Caco-2 (cell line): ENCODE results near the gene PLXNA4. TPM values are rescaled to one million over a fixed set of nuclear protein-coding genes. Genes with fewer than 3 reads are reported as not detected.

ENCODE experiments used
- BruUV-seq: library from RNA; stranded (reverse); fragments of 400-500 nt; replicated peaks from 2 replicates; lab custom pipeline; 2021; lab: Mats Ljungman, UMichigan
- CTCF ChIA-PET: fragments of 300-600 bp; sonication (Branson Sonifier 250); formaldehyde crosslinking; loops from one replicate; lab custom pipeline; 2022; ENCODE audit warnings: antibody characterized with exemption; lab: Charles Lee
- POLR2A ChIA-PET: fragments of 300-600 bp; sonication (Branson Sonifier 250); formaldehyde crosslinking; loops from one replicate; lab custom pipeline; 2022; ENCODE audit warnings: antibody characterized with exemption; lab: Charles Lee
- DNase-seq, 2 experiments: peaks; one replicate each; pipeline versions ENCODE4 v3.0.0 to v3.0.0-alpha.2; 2020 to 2022
- H3K27me3 ChIP-seq: replicated peaks from 2 replicates; pipeline ENCODE4 v1.6.0; 2011; ENCODE audit warnings: low read length; ENCODE audit not compliant: control insufficient read depth, insufficient read depth
- H3K36me3 ChIP-seq: 2 replicates; pipeline ENCODE4 v1.5.1; 2011; ENCODE audit warnings: low read length; ENCODE audit not compliant: control insufficient read depth, insufficient read depth
- H3K4me1 ChIP-seq: fragments of 250-450 bp; sonication (Bioruptor Pico); 2 replicates; pipeline ENCODE4 v1.5.1; 2020; ENCODE audit warnings: mild to moderate bottlenecking
- H3K4me3 ChIP-seq: 2 replicates; pipeline ENCODE4 v1.5.1; 2011; ENCODE audit warnings: low read depth, mild to moderate bottlenecking, control low read depth, low read length
- H3K9me3 ChIP-seq: fragments of 250-450 bp; sonication (Bioruptor Pico); 2 replicates; pipeline ENCODE4 v1.5.1; 2020; ENCODE audit warnings: mild to moderate bottlenecking, moderate library complexity
- H3K27ac Mint-ChIP-seq: one replicate; pipeline ENCODE4 v1.8.0; 2022; ENCODE audit warnings: mixed read lengths; ENCODE audit not compliant: unreplicated experiment
- H3K27me3 Mint-ChIP-seq: one replicate; pipeline ENCODE4 v1.8.0; 2022; ENCODE audit warnings: mixed read lengths; ENCODE audit not compliant: insufficient read depth, unreplicated experiment
- H3K36me3 Mint-ChIP-seq: one replicate; pipeline ENCODE4 v1.8.0; 2022; ENCODE audit warnings: mild to moderate bottlenecking, mixed read lengths; ENCODE audit not compliant: insufficient read depth, unreplicated experiment
- H3K4me1 Mint-ChIP-seq: one replicate; pipeline ENCODE4 v1.8.0; 2022; ENCODE audit warnings: low read depth, mixed read lengths; ENCODE audit not compliant: unreplicated experiment
- H3K4me3 Mint-ChIP-seq: one replicate; pipeline ENCODE4 v1.8.0; 2022; ENCODE audit warnings: mild to moderate bottlenecking, moderate library complexity, mixed read lengths; ENCODE audit not compliant: unreplicated experiment
- H3K9me3 Mint-ChIP-seq: one replicate; pipeline ENCODE4 v1.8.0; 2022; ENCODE audit warnings: mixed read lengths; ENCODE audit not compliant: unreplicated experiment
- intact Hi-C: fragments of 100-400 bp; cut with micrococcal nuclease; formaldehyde crosslinking; loops from one replicate; pipeline ENCODE4 v1.10.0; 2022; ENCODE audit not compliant: unreplicated experiment
- total RNA-seq: library from RNA; stranded (reverse); gene quantifications from 2 replicates; pipeline ENCODE4 v1.2.3, GENCODE V29; 2022
- TF ChIP-seq, protein P1 (sequence below), 2 experiments: fragments of 200-600 bp in 1 of 2; IDR thresholded peaks; 1 replicate in 1 of 2; 2 replicates in 1 of 2; pipeline versions ENCODE4 v1.5.1 to v1.8.0; 2011 to 2022; ENCODE audit warnings: antibody characterized with exemption in 1 of 2, control low read depth in 1 of 2, inconsistent platforms in 1 of 2, low read depth in 1 of 2, low read length in 1 of 2, mild to moderate bottlenecking in 1 of 2, moderate library complexity in 1 of 2; ENCODE audit not compliant: insufficient read depth in 1 of 2, severe bottlenecking in 1 of 2, unreplicated experiment in 1 of 2

The PLXNA4 gene
- total RNA-seq, 1 experiment from 2014 or later, result 0.43 TPM

DNA sequence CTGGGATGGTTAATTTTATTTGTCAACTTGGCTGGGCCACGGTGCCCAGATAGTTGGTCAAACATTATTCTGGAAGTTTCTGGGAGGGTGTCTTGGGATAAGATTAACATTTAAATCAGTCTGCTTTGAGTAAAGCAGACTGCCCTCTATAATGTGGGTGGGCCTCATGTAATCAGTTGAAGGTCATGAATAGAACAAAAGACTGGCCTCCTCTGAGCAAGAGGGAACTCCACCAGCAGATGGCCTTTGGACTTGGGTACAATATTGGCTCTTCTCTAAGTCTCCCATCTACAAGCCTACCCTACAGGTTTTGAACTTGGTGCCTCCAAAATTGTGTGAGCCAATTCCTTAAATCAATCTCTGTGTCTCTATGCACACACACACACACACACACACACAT, 61.8 kb downstream of the PLXNA4 start:
- Histone ChIP-seq H3K4me1 (no peaks in the 10 kb centered on the region), H3K4me3 (no peak overlapping the region), H3K36me3 (no peaks in the 10 kb centered on the region), H3K9me3 (no peaks in the 10 kb centered on the region), H3K27me3 (no peaks in the 10 kb centered on the region)
- no peaks in the 10 kb centered on the region for H3K9me3 Mint-ChIP-seq
- intact Hi-C loops, result no loop called here
- H3K27ac Mint-ChIP-seq, result no peak overlapping the region
- no TSS peak for BruUV-seq
- H3K4me1 Mint-ChIP-seq, result no peaks in the 10 kb centered on the region
- no peak for DNase-seq
- TF ChIP-seq, protein P1, sequence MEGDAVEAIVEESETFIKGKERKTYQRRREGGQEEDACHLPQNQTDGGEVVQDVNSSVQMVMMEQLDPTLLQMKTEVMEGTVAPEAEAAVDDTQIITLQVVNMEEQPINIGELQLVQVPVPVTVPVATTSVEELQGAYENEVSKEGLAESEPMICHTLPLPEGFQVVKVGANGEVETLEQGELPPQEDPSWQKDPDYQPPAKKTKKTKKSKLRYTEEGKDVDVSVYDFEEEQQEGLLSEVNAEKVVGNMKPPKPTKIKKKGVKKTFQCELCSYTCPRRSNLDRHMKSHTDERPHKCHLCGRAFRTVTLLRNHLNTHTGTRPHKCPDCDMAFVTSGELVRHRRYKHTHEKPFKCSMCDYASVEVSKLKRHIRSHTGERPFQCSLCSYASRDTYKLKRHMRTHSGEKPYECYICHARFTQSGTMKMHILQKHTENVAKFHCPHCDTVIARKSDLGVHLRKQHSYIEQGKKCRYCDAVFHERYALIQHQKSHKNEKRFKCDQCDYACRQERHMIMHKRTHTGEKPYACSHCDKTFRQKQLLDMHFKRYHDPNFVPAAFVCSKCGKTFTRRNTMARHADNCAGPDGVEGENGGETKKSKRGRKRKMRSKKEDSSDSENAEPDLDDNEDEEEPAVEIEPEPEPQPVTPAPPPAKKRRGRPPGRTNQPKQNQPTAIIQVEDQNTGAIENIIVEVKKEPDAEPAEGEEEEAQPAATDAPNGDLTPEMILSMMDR (IDR thresholded peaks at IDR 0.05; ENCODE audit: insufficient read depth in 1 of 2, low read depth in 1 of 2, low read length in 1 of 2, severe bottlenecking in 1 of 2, unreplicated experiment in 1 of 2), result no peak
- ChIA-PET POLR2A (no interaction called here), CTCF (no interaction called here)
- H3K27me3 Mint-ChIP-seq, result peaks cover 28% of the 10 kb centered on the region
- no peaks in the 10 kb centered on the region for H3K36me3 Mint-ChIP-seq
- no peak overlapping the region for H3K4me3 Mint-ChIP-seq

DNA sequence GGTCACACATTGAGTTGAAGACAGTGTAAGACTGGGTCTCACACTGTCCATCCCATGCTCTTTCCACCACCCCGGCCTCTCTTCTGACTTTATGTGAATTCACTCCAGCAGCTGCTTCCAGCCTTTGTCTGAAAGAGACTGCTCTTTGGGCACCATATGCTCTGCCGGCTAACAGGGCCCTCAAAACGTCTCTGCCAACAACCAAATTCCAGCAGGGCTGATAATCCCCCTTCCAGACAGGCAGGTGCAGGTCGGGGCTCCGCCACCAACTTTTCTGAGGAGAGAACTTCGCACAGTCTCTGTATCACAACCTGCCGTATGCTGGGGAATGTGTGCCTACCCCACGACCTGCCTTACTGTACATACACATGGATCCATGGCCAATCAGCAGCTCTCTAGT, 64.3 kb downstream of the PLXNA4 start:
- no TSS peak for BruUV-seq
- H3K4me3 Mint-ChIP-seq, result no peak overlapping the region
- no peaks in the 10 kb centered on the region for H3K36me3 Mint-ChIP-seq
- H3K27ac Mint-ChIP-seq, result no peak overlapping the region
- H3K9me3 Mint-ChIP-seq, result no peaks in the 10 kb centered on the region
- TF ChIP-seq, protein P1 (IDR thresholded peaks at IDR 0.05; ENCODE audit: insufficient read depth in 1 of 2, low read depth in 1 of 2, low read length in 1 of 2, severe bottlenecking in 1 of 2, unreplicated experiment in 1 of 2), result no peak
- no peak overlapping the region for H3K4me3 ChIP-seq
- no peaks in the 10 kb centered on the region for H3K9me3 ChIP-seq
- intact Hi-C loops, result no loop called here
- CTCF ChIA-PET, result no interaction called here
- no peaks in the 10 kb centered on the region for H3K36me3 ChIP-seq
- H3K27me3 Mint-ChIP-seq, result peaks cover 29% of the 10 kb centered on the region
- H3K4me1 ChIP-seq, result no peaks in the 10 kb centered on the region
- POLR2A ChIA-PET, result no interaction called here
- H3K27me3 ChIP-seq, result no peaks in the 10 kb centered on the region
- no peaks in the 10 kb centered on the region for H3K4me1 Mint-ChIP-seq
- DNase-seq, result no peak

- Histone ChIP-seq H3K4me1 (no peaks in the 10 kb centered on the region), H3K27me3 (no peaks in the 10 kb centered on the region), H3K36me3 (no peaks in the 10 kb centered on the region), H3K4me3 (no peak overlapping the region), H3K9me3 (no peaks in the 10 kb centered on the region)
- DNase-seq, result no peak
- Mint-ChIP-seq H3K27ac (no peak overlapping the region), H3K4me3 (no peak overlapping the region), H3K4me1 (no peaks in the 10 kb centered on the region), H3K9me3 (no peaks in the 10 kb centered on the region), H3K36me3 (no peaks in the 10 kb centered on the region), H3K27me3 (peaks cover 32% of the 10 kb centered on the region)
- TF ChIP-seq, protein P1 (IDR thresholded peaks at IDR 0.05; ENCODE audit: insufficient read depth in 1 of 2, low read depth in 1 of 2, low read length in 1 of 2, severe bottlenecking in 1 of 2, unreplicated experiment in 1 of 2), result no peak
- no TSS peak for BruUV-seq
- CTCF ChIA-PET, result no interaction called here
- intact Hi-C loops, result no loop called here
- POLR2A ChIA-PET, result no interaction called here
These were observed 64.9 kb downstream of the PLXNA4 start for GRCh38 chr7:132511387-132511786.
